Mammary epithelial cell (primary cell): Measurements from ENCODE around the gene RABGAP1L.

Experiments
- CTCF ChIP-seq, 2 donors: IDR thresholded peaks in 1 of 2; conservative IDR thresholded peaks in 1 of 2; 2 replicates each; pipeline ENCODE4 v1.5.1; 2011 to 2012; ENCODE audit warnings: inconsistent platforms in 2 of 2, low read length in 2 of 2, mild to moderate bottlenecking in 2 of 2, control low read depth in 1 of 2, low read depth in 1 of 2; ENCODE audit not compliant: insufficient read depth in 1 of 2; ENCODE audit errors: extremely low read depth in 1 of 2
- EZH2 ChIP-seq: IDR thresholded peaks from 2 replicates; pipeline ENCODE4 v1.6.1; 2012; ENCODE audit warnings: low read length, inconsistent platforms, borderline replicate concordance

DNA sequence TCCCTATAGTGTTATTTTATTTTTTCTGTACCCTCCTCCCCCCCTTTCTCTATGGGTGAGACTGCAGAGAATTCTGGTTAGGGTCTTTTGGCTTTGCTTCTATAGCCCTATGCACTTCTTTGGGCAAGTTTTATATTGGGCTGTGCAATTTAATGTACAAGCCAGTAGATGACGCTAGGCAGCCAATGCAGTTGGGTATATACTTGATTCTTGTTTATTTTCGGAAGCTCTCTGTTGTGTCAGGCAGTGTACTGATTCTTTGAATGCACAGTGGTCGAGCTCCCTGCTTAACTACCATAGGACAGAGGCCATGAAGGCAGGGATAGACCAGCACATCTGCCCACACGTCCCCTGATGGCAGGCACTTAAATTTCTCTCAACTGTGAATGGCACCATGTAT is 254.3 kb downstream of the RABGAP1L start:
- TF ChIP-seq EZH2: no peak
- TF ChIP-seq CTCF (conservative IDR thresholded peaks at IDR 0.05 in 1 of 2, IDR thresholded peaks at IDR 0.05 in 1 of 2; ENCODE audit: extremely low read depth in 1 of 2, insufficient read depth in 1 of 2, low read depth in 1 of 2, low read length in 2 of 2): peak; percentile 15 to 37
